Esophagus muscularis mucosa (tissue), 4 donors: Measurements from ENCODE around the gene ZYX. TPM values are rescaled to one million over a fixed set of nuclear protein-coding genes. Genes with fewer than 3 reads are reported as not detected.
"Not testable (repeated sequence)": the region's sequence is repeated elsewhere in the genome, so short reads cannot be mapped to it uniquely, and the experiment has no call there.

Experiments
- DNase-seq: peaks from one replicate; pipeline ENCODE4 v3.0.0-alpha.2; 2017; ENCODE audit errors: extremely low spot score
- H3K27ac ChIP-seq, 4 donors: fragments of 200-600 bp; sonication (generic); replicated peaks in 1 of 4; 1 replicate in 3 of 4; 2 replicates in 1 of 4; pipeline ENCODE4 v1.5.1; 2016 to 2019; ENCODE audit warnings: mild to moderate bottlenecking in 1 of 4
- H3K27me3 ChIP-seq, 4 donors: fragments of 200-600 bp; sonication (generic); one replicate each; pipeline versions ENCODE4 v1.5.1 to v1.6.0; 2016 to 2019
- H3K36me3 ChIP-seq, 4 donors: fragments of 200-600 bp; sonication (generic); one replicate each; pipeline ENCODE4 v1.5.1; 2016 to 2019
- H3K4me1 ChIP-seq, 4 donors: fragments of 200-600 bp; sonication (generic); one replicate each; pipeline ENCODE4 v1.5.1; 2016 to 2019
- H3K4me3 ChIP-seq, 4 donors: fragments of 200-600 bp; sonication (generic); 1 replicate in 2 of 4; 2 replicates in 2 of 4; pipeline ENCODE4 v1.5.1; 2016 to 2019; ENCODE audit warnings: mild to moderate bottlenecking in 4 of 4, moderate library complexity in 1 of 4
- H3K9me3 ChIP-seq, 4 donors: fragments of 200-600 bp; sonication (generic); 1 replicate in 3 of 4; 2 replicates in 1 of 4; pipeline ENCODE4 v1.5.1; 2016 to 2019
- CTCF ChIP-seq, 3 experiments: fragments of 200-600 bp in 2 of 3; fragments of 450-650 bp in 1 of 3; sonication (generic) in 2 of 3; IDR thresholded peaks; one replicate each; pipeline ENCODE4 v1.5.1; 2017 to 2019; ENCODE audit warnings: antibody characterized with exemption in 3 of 3, mild to moderate bottlenecking in 2 of 3, moderate library complexity in 1 of 3
- EP300 ChIP-seq: sonication (generic); formaldehyde crosslinking; IDR thresholded peaks from one replicate; pipeline ENCODE4 v1.6.1; 2017; ENCODE audit warnings: antibody characterized with exemption
- POLR2A ChIP-seq: fragments of 450-650 bp; IDR thresholded peaks from one replicate; pipeline ENCODE4 v1.6.1; 2017; ENCODE audit warnings: antibody characterized with exemption, moderate library complexity, mild to moderate bottlenecking, low read depth
- POLR2AphosphoS5 ChIP-seq, 2 donors: sonication (generic); formaldehyde crosslinking; IDR thresholded peaks; one replicate each; pipeline ENCODE4 v1.6.1; 2017; ENCODE audit warnings: antibody characterized with exemption in 2 of 2
- WGBS: methylation state at CpG from one replicate; pipeline ENCODE4 v1.1.5; 2018; 5-methylcytosine and 5-hydroxymethylcytosine counted together
- intact Hi-C: fragments of 100-400 bp; cut with DNase I; formaldehyde crosslinking; loops from one replicate; pipeline ENCODE4 v1.15.1; 2023
- total RNA-seq, 4 donors: library from RNA; depleted of rRNA; stranded (reverse); fragments of >200 nt; gene quantifications; one replicate each; pipeline versions ENCODE4 v1.1.0 to v1.2.1, GENCODE V29; 2016

ZYX gene
- total RNA-seq, 4 donors from 2014 or later = 186 to 469 (median 245) TPM

- Histone ChIP-seq H3K4me1 (peaks cover 72 to 97% (median 95%) of the 10 kb centered on the region in 4 donors), H3K27ac (peak overlapping the region; percentile 100), H3K27me3 (no peaks in the 10 kb centered on the region), H3K4me3 (no peak overlapping the region), H3K36me3 (peaks cover 27 to 63% (median 50%) of the 10 kb centered on the region in 4 donors), H3K9me3 (no peaks in the 10 kb centered on the region)
- no peak for DNase-seq
- 85% methylated on average over 15 of the region's 15 CpGs for WGBS
- TF ChIP-seq POLR2A = no peak
- TF ChIP-seq CTCF (IDR thresholded peaks at IDR 0.05) = no peak
- no peak for TF ChIP-seq EP300
- TF ChIP-seq POLR2AphosphoS5 (IDR thresholded peaks at IDR 0.05) = no peak
- intact Hi-C loops = no loop called here
Measured at GRCh38 chr7:143389316-143390103, 8.4 kb downstream of the ZYX start.

- Histone ChIP-seq H3K36me3 (peaks cover 27 to 63% (median 52%) of the 10 kb centered on the region in 4 donors), H3K4me3 (no peak overlapping the region), H3K27ac (peak overlapping the region; percentile 100), H3K27me3 (no peaks in the 10 kb centered on the region), H3K9me3 (no peaks in the 10 kb centered on the region), H3K4me1 (peaks cover 72 to 96% (median 93%) of the 10 kb centered on the region in 4 donors)
- no peak for DNase-seq
- WGBS = 76% methylated on average over 10 of the region's 10 CpGs
- intact Hi-C loops = no loop called here
- TF ChIP-seq EP300 (no peak), POLR2AphosphoS5 (IDR thresholded peaks at IDR 0.05) (no peak), CTCF (IDR thresholded peaks at IDR 0.05) (no peak), POLR2A (no peak)
Measured at GRCh38 chr7:143390104-143390772, 9.1 kb downstream of the ZYX start.

- DNase-seq = no peak
- 79% methylated on average over 9 of the region's 9 CpGs for WGBS
- intact Hi-C loops = no loop called here
- Histone ChIP-seq H3K27me3 (no peaks in the 10 kb centered on the region), H3K9me3 (no peaks in the 10 kb centered on the region), H3K36me3 (peaks cover 27 to 63% (median 54%) of the 10 kb centered on the region in 4 donors), H3K4me3 (peak overlapping the region in 3 of 4 donors; percentile 5 to 30 (median 24)), H3K4me1 (peaks cover 66 to 96% (median 93%) of the 10 kb centered on the region in 4 donors), H3K27ac (peak overlapping the region; percentile 100)
- TF ChIP-seq POLR2AphosphoS5 (IDR thresholded peaks at IDR 0.05) (no peak), POLR2A (no peak), CTCF (IDR thresholded peaks at IDR 0.05) (no peak), EP300 (no peak)
Measured at GRCh38 chr7:143390773-143391317, 9.7 kb downstream of the ZYX start.

- Histone ChIP-seq H3K36me3 (peaks cover 27 to 62% (median 51%) of the 10 kb centered on the region in 4 donors), H3K4me3 (peak overlapping the region; percentile 5 to 30 (median 26)), H3K4me1 (peaks cover 60 to 94% (median 88%) of the 10 kb centered on the region in 4 donors), H3K9me3 (no peaks in the 10 kb centered on the region), H3K27me3 (no peaks in the 10 kb centered on the region), H3K27ac (peak overlapping the region; percentile 100)
- DNase-seq = no peak
- intact Hi-C loops = no loop called here
- peak; percentile 77 to 96 for TF ChIP-seq POLR2AphosphoS5 (IDR thresholded peaks at IDR 0.05)
- TF ChIP-seq POLR2A = no peak
- 15% methylated on average over 17 of the region's 24 CpGs for WGBS
Measured at GRCh38 chr7:143391462-143392404, 10.6 kb downstream of the ZYX start.

- H3K27ac ChIP-seq = peak overlapping the region; percentile 100
- intact Hi-C loops, DNase-seq, H3K4me3 ChIP-seq, H3K9me3 ChIP-seq, H3K27me3 ChIP-seq: not testable (repeated sequence)
- WGBS = 73% methylated on average over 8 of the region's 8 CpGs
- peaks cover 27 to 56% (median 46%) of the 10 kb centered on the region in 4 donors for H3K36me3 ChIP-seq
- peaks cover 54 to 87% (median 81%) of the 10 kb centered on the region in 4 donors for H3K4me1 ChIP-seq
Measured at GRCh38 chr7:143392427-143392826, 11.3 kb downstream of the ZYX start.
